Stimulated activated CD4-positive, alpha-beta T cell treated with anti-CD3 and anti-CD28 coated beads, Interleukin-15, amount 100 ng/mL, for 48 hours (primary cell): Measurements from ENCODE around the gene CDC7.

Experiments used
- DNase-seq, 2 donors: peaks; one replicate each; pipeline ENCODE4 v3.0.0-alpha.2; 2020; ENCODE audit warnings: low read depth in 2 of 2

CDC7 gene

DNA sequence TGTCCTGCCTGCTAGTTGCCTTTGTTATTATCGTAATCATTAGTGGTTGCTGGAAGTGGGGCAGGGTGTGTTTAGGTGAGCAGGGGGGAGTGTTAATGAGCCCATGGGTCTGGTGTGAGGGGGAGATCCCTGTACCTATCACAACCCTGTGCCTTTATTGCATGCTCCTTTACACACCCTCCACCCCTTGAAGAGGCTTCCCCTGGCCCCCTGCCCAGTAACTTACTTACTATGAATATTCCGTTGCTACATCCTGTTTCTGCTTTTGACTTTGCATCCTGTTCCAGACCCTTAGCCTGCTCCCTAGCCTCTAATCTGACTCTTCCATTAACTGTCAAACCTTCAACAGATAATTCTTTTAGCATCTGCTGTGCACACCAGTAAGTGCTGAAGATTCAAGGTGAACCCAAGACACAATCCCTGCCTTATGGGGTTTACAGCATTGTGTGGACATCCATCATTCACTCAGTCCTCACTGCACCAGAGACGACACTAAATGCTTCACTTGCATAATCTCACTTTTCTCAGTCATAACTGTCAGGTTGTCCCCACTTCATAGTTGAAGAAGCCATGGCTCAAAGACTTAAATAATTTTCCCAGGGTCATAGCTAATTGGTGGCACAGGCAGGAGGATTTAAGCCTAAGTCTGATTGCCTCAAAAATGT lies 47.9 kb downstream of the CDC7 start:
- no peak for DNase-seq

DNA sequence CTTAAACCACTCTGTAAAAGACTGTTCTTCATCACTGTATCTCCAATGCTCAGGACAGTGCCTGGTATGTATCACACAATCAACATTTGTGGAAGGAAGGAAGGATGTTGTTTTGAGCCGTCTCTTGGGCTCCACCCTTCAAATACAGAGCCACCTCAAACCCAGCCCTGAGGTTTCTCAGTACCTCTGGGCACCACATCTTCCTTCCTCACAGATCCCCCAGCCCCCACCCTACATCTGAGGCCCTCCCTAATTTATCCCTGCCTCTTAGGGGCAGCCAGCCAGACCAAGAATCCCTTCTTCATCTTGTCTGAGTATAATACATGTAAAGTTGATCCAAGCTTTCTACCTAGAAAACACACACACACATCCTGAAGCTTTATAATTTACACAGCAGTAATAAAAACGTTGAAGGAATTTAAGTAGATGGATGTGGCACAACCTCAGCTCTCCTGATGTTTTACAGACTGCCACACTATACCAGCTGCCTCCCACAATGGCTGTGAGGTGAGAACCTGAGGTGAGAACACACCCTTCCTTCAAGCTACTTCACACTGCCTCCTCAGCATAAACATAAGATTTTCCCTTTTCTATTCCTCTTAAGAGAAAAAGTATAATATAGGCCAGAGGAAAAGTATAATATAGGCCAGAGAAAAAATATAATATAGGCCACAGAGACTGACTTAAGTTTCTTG lies 48.5 kb downstream of the CDC7 start:
- no peak for DNase-seq

- DNase-seq = no peak
These were observed 50.3 kb downstream of the CDC7 start for GRCh38 chr1:91550961-91551360.

GRCh38 chr1:91552091-91552490 lies 51.4 kb downstream of the CDC7 start:
- no peak for DNase-seq

DNA sequence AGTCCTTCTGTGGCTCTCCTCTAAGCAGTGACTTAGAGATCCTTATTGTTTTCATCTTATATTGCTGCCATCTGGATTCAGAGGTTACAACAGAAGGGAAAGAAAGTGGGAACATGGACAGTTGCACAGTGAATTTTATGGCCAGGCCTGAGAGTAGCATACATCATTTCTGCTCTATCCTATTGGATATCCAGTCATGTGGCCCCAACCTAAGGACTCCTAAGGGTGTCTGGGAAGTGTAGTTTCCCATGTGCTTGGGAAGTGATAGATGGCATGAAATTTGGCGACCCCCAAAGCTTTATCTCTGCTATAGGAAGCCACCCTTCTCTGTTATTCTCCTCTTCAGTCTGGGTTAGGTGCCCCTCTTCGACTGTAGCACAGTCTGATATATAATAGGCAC lies 51.9 kb downstream of the CDC7 start:
- DNase-seq = no peak

GRCh38 chr1:91553177-91553591 lies 52.5 kb downstream of the CDC7 start:
- no peak for DNase-seq

DNA sequence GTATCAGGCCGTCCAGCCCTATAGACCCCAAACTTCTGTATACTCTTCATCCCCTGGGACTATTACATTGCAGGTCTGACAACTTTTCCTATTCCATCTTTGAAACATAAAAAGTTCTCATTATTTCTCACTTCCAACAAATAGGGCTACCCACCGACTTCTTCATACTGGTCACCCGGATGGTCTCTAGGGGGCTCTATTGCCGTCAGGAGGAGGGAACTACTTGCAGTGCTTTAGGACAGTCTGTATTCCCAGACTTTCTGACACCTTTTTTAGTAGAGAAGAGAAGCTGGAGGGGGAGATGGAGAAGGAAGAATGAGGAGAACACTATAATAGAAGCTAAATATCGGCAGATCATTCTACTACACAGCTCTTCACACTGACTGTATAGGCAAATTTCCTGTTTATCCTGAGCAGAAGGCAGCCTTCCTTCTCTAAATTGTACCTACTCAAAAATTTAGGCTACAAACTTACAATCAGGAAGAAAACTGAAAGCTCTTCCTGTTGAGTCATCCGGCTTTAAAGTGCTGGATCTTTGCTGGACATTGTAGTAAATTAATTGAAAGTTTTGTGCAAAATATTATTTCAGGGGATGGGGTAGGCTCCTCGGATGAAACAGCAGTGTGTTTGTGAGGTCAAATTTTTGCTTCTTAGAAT lies 54.6 kb downstream of the CDC7 start:
- DNase-seq = no peak

DNA sequence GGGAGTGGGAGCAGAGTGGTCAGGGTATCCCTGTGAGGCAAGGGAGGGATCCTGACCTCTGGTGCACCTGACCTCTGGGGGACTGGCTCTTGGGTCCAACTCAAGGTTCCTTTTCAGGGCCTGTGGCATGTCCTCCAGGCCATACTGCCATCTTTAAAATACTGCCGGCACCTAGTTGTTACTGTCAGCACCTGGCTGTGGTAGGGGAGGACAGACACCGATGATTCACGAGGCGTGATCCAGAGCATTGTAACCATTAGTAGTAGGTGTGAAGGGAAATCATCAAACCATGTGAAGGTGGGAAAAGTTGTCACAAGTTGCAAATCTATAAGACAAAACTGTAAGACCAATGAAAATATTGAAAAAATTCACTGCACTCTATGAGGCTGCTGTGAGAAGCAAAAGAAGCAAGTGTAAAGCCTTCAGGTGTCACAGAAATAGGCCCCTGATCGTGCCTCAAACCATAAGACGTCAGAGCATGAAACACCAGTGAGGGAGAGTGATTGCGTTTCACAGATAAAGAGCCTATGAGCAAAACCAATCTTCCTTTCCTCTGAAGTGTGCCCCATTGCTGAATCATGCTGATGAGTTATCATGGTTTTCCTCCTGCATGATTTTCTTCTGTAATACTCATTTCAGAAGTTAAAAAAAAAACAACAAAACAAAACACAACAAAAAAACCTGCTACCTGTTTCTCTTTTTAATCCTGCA lies 55.3 kb downstream of the CDC7 start:
- peak; percentile 51 to 62 for DNase-seq

DNA sequence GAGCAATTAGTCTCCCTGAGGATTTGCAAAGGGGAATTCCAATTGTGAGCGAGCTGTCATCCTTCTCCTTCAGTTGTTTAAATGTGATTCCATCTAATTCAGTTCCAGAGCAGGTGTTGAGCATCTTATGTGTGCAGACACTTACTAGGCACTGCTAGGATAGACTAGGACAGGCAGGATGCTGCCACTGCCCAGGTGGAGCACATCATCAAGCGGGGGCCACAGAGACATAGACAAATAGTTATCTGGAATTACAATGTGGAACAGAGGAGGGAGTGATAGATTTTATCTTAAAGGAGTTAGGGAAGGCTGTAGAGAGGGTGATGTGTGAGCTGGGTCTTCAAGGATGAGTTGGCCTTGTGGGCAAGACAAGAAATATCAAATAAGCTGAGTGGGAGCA lies 55.9 kb downstream of the CDC7 start:
- no peak for DNase-seq

DNA sequence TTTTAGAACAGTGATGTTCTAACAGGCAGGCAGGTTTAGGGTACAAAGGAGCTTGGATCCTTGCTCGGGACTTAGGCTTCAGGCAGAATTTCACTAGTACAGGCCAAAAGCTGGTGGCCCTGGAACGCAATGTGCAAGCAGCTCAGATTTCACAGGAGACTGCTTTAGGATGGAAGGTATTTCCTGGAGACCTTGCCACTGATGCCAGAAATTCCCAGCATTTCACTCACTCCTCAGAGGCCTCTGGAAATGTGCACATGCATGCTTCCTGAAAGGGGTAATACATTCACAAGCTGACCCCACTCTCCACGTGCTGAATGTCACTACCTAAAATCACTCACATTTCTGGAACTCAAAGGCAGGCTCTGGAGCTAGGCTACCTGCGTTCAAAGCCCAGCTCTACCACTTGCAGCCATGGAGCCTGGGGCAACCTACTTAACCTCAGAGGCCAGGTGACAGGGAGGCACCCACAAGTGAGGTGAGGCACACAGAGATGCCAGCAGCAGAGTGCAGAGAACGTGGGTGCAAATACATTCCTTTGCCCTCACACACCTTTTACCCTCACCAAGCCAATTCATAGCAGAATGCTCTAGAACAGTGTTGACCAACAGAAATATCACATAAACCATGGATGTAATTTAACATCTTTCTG lies 56.5 kb downstream of the CDC7 start:
- no peak for DNase-seq

DNA sequence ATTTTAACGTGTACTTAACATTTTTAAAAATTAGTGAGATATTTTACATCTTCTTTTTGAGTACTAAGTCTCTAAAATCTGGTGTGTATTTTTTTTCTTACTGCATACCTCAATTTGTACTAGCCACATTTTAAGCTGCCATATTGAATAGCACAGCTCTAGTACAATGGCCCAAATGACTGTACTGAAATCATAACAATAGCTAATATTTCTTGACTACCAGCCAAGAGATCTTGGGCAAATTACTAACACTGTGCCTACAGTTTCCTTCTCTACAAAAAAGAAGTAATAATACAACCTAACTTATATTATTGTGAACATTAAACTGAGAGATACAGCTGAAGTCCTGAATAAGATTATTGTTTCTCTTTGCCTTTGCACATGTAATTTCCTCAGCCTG lies 57.2 kb downstream of the CDC7 start:
- DNase-seq = no peak

GRCh38 chr1:91559046-91559750 lies 58.5 kb downstream of the CDC7 start:
- no peak for DNase-seq

- DNase-seq = no peak
These were observed 59.4 kb downstream of the CDC7 start for GRCh38 chr1:91559838-91560565.

DNA sequence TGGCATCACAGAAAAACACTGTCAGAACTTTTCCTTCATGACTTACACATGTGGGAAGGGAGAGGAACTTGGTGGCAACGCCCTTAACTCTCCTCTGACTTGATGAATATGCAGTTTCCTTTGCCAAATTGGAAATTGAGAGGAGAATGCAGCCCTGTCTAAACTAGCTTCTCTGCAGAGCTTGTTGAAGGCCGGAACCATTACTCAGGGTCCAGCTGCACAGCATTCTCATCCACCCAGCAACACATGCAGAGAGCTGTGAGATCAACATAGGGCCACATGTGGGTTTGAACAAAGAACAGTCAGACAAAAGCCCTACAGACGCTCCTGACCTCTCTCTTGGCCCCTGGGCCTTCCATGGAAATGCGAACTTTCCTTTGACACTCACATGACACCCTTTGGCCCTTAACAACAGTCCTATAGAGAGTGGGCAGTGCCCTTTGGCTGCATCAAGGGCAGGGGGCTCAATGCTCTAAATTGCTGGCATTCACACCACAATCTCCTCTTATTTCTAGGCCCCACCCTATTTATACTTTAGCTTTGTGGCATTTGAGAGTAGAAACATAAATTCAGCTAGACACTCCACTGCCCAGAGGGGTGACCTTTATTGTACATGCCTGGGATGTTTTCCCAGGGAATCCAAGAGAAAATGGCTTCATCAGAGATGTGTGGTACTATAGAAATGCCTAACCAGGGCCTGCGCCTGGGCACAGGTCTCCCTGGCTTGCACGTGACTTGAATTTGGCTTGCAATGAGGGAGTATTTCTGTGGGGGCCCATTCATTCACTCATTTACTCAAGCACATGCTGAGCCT lies 64.4 kb downstream of the CDC7 start:
- DNase-seq = no peak

GRCh38 chr1:91567583-91567982 lies 66.9 kb downstream of the CDC7 start:
- no peak for DNase-seq

DNA sequence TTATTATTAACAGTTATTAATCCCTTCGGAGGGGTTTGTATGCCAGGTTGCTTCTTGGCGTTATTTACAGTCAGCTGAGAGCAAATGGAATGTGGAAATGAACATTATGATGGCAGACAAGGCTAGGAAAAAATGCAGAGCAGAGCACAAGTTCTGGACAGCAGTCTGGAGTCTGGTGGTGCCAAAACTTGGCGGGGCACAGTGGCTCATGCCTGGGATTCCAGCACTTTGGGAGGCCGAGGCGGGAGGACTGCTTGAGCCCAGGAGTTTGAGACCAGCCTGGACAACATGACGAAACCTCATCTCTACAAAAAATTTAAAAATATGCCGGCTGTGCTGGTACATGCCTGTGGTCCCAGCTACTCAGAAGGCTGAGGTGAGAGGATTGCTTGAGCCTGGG lies 67.6 kb downstream of the CDC7 start:
- no peak for DNase-seq

DNA sequence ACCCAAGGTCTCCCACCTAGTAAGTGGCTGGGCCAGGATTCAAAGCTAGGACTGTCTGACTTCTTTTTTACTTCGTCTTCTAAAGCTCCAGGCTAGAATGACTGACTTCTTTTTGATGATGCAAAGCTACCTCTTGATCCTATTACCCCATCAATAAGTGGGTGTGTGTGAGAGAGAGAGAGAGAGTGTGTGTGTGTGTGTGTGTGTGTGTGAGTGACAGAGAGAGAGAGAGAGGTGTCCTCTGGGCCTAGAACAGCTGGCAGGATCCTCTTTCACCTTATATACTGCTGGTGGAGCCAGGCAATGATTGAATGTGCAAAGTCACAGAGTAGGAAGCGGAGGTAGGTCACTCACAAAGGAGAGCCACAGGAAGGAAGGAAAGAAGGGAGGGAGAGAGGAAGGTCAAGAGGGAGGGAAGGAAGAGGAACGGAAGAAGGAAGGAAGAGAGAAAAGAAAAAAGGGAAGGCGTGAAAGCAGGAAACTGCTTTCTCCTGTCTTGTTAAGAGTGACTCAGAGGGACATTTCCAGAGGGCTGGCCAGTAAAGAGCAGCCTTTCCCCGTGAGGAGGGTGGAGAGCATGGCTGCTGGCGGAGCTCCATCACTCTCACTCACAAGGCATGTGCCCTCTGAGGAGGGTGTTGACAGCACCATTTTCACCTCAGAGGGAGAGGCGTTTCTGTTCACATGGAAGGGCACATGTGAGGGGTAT lies 68.9 kb downstream of the CDC7 start:
- no peak for DNase-seq

- no peak for DNase-seq
These were observed 69.4 kb downstream of the CDC7 start for GRCh38 chr1:91570120-91570448.

GRCh38 chr1:91572044-91572443 lies 71.4 kb downstream of the CDC7 start:
- DNase-seq = no peak
